Lower leg skin (tissue), 4 donors: ENCODE data around the gene RNF224. TPM values are rescaled to one million over a fixed set of nuclear protein-coding genes. Genes with fewer than 3 reads are reported as not detected.

ENCODE experiments used
- DNase-seq, 2 donors: peaks; one replicate each; pipeline ENCODE4 v3.0.0-alpha.2; 2019; ENCODE audit warnings: low spot score in 2 of 2
- H3K4me3 ChIP-seq: fragments of 200-600 bp; sonication (generic); 2 replicates; pipeline ENCODE4 v1.5.1; 2017; ENCODE audit warnings: mild to moderate bottlenecking, low read depth; ENCODE audit not compliant: poor library complexity, severe bottlenecking
- CTCF ChIP-seq, 3 donors: fragments of 450-650 bp; IDR thresholded peaks; one replicate each; pipeline ENCODE4 v1.5.1; 2016; ENCODE audit warnings: antibody characterized with exemption in 3 of 3, mild to moderate bottlenecking in 3 of 3, moderate library complexity in 2 of 3
- POLR2A ChIP-seq, 2 donors: fragments of 450-650 bp; IDR thresholded peaks; one replicate each; pipeline ENCODE4 v1.6.1; 2016 to 2017; ENCODE audit warnings: antibody characterized with exemption in 2 of 2, mild to moderate bottlenecking in 1 of 2, moderate library complexity in 1 of 2
- whole genome bisulfite sequencing, 2 donors: methylation state at CpG; one replicate each; pipeline ENCODE4 v1.1.5; 2018; 5-methylcytosine and 5-hydroxymethylcytosine counted together
- intact Hi-C: fragments of 100-400 bp; cut with DNase I; formaldehyde crosslinking; loops from one replicate; pipeline ENCODE4 v1.15.0; 2023; ENCODE audit warnings: low total_unique reads
- total RNA-seq, 4 donors: library from RNA; depleted of rRNA; stranded (reverse); fragments of >200 nt; gene quantifications; one replicate each; pipeline ENCODE4 v1.1.0, GENCODE V29; 2016

RNF224 gene
- total RNA-seq, 4 donors from 2014 or later, result 0.25 to 3.2 (median 2.4) TPM; not detected in 1

GRCh38 chr9:137181680-137182079, 45.6 kb upstream of the RNF224 start:
- WGBS, 2 donors, result 91 to 95% methylated on average over 22 of the region's 22 CpGs
- no peak for TF ChIP-seq CTCF (IDR thresholded peaks at IDR 0.05)
- TF ChIP-seq POLR2A (IDR thresholded peaks at IDR 0.05), result no peak
- no peak for DNase-seq
- intact Hi-C loops, result no loop called here
- H3K4me3 ChIP-seq, result no peak overlapping the region

GRCh38 chr9:137182836-137183235, 44.5 kb upstream of the RNF224 start:
- TF ChIP-seq CTCF (IDR thresholded peaks at IDR 0.05) (no peak), POLR2A (IDR thresholded peaks at IDR 0.05) (no peak)
- no peak for DNase-seq
- intact Hi-C loops, result no loop called here
- WGBS, 2 donors, result 93 to 96% methylated on average over 17 of the region's 17 CpGs
- no peak overlapping the region for H3K4me3 ChIP-seq

DNA sequence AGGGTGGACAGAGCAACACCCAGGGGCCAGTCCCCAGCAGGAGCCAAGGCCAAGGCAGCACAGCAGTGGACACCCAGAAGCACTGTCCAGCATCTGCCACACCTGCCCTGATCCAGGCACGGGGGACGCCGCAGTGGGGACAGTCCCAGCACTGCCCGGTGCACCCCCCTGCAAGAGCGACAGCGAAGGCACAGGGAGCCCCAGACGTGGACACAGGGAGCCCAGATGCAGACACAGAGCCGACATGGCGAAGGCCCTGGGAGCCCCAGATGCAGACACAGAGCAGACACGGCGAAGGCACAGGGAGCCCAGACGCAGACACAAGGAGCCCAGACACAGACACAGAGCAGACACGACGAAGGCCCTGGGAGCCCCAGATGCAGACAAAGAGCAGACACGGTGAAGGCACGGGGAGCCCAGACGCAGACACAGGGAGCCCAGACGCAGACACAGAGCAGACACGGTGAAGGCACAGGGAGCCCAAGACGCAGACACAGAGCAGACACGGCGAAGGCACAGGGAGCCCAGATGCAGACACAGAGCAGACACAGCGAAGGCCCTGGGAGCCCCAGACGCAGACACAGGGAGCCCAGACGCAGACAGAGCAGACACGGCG, 43.2 kb upstream of the RNF224 start:
- DNase-seq, result no peak
- WGBS, 2 donors, result 92 to 93% methylated on average over 27 of the region's 27 CpGs
- no peak overlapping the region for H3K4me3 ChIP-seq
- intact Hi-C loops, result no loop called here
- TF ChIP-seq POLR2A (IDR thresholded peaks at IDR 0.05) (no peak), CTCF (IDR thresholded peaks at IDR 0.05) (no peak)

DNA sequence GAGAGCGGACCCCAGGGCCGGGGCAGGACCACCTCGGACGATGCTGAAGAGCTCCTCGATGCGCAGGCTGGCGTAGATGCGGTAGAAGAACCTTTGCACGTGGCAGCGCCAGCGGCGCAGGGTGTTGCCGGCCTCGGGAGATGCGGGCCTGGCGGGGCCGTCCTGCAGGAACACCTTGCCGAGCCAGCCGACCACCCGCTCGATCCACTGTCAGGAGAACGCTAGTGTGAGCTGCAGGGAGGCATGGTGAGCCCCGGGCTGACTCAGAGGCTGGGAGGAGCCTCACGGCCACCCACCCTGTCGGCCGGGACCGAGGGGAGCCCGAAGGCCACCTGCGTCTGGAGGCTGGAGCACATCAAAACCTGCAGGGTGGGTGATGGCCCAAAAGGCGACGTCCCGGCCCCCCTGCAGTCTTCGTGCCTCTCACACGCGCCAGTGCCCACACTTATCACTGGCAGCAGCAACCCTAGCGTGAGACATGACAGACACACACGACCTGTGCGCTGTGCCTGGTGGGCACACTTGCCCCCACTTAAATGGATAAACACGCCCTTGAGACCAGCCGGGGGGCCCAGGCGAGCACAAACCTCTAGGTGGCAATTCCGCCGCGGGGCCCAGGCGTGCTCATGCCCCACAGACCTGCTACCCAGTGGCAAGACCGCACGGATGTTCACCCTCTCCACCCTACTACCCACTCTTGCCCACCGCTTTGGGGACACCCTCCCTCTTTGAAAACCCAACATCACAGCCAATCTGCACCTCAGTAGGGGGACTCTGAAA, 42.2 kb upstream of the RNF224 start:
- WGBS, 2 donors, result 92 to 95% methylated on average over 47 to 48 of the region's 48 CpGs
- TF ChIP-seq POLR2A (IDR thresholded peaks at IDR 0.05) (no peak), CTCF (IDR thresholded peaks at IDR 0.05) (no peak)
- intact Hi-C loops, result loop anchor here (5.0 kb wide), 1 partner anchor 78 kb away; no protein-coding TSS in a partner anchor
- no peak for DNase-seq
- no peak overlapping the region for H3K4me3 ChIP-seq

- intact Hi-C loops, result loop anchor here (5.0 kb wide), 1 partner anchor 79 kb away; no protein-coding TSS in a partner anchor
- no peak for TF ChIP-seq POLR2A (IDR thresholded peaks at IDR 0.05)
- no peak for TF ChIP-seq CTCF (IDR thresholded peaks at IDR 0.05)
- 93 to 95% methylated on average over 19 of the region's 19 CpGs for WGBS, 2 donors
These were observed 41.4 kb upstream of the RNF224 start for GRCh38 chr9:137185921-137186320.

More at GRCh38 chr9:137185921-137186320, 41.4 kb upstream of the RNF224 start:
- no peak for DNase-seq
- no peak overlapping the region for H3K4me3 ChIP-seq
